GM21529 (cell line): ENCODE results near the gene METTL15.
A peak's percentile ranks its signal among the peaks of the same experiment; 100 is the strongest.
"Not testable (repeated sequence)": the region's sequence is repeated elsewhere in the genome, so short reads cannot be mapped to it uniquely, and the experiment has no call there.

Source experiments
- ATAC-seq: cut with Tn5 transposase; IDR thresholded peaks from one replicate; pipeline ENCODE4 v1.9.1; 2021; ENCODE audit not compliant: unreplicated experiment

The METTL15 gene

DNA sequence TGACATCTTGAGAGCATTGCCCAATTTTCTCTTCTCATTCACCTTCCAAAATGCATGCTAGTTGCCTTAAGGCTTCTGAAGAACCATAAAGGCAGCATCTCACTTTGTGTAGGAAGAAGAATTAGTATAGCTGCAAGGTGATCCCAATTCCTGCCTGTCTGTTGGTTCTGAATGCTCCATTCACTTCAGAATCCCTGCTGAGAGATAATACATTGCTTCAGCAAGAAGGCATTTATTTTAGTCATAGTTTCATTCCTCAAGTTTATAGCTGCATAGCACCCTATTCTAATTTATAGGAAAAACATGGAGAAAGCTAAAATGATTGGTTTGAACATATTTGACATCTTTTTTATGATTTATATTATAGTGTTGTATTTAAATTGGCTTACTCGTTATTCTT lies 181.3 kb downstream of the METTL15 start:
- ATAC-seq = no peak

- ATAC-seq = not testable (repeated sequence)
Measured at GRCh38 chr11:28290995-28291394, 182.8 kb downstream of the METTL15 start.

- ATAC-seq = peak; percentile 99
Measured at GRCh38 chr11:28296426-28296825, 188.2 kb downstream of the METTL15 start.

- no peak for ATAC-seq
Measured at GRCh38 chr11:28298209-28298608, 190.0 kb downstream of the METTL15 start.

- no peak for ATAC-seq
Measured at GRCh38 chr11:28303477-28304191, 195.4 kb downstream of the METTL15 start.

- no peak for ATAC-seq
Measured at GRCh38 chr11:28315440-28315839, 207.3 kb downstream of the METTL15 start.

GRCh38 chr11:28318871-28319270 lies 210.7 kb downstream of the METTL15 start:
- ATAC-seq = no peak

GRCh38 chr11:28323621-28324020 lies 215.4 kb downstream of the METTL15 start:
- ATAC-seq = no peak

- not testable (repeated sequence) for ATAC-seq
Measured at GRCh38 chr11:28332393-28332792, 224.2 kb downstream of the METTL15 start.

- ATAC-seq = no peak
Measured at GRCh38 chr11:28337701-28338100, 229.5 kb downstream of the METTL15 start.

- no peak for ATAC-seq
Measured at GRCh38 chr11:28338371-28338770, 230.2 kb downstream of the METTL15 start.

GRCh38 chr11:28339488-28339887 lies 231.3 kb downstream of the METTL15 start:
- ATAC-seq = no peak

DNA sequence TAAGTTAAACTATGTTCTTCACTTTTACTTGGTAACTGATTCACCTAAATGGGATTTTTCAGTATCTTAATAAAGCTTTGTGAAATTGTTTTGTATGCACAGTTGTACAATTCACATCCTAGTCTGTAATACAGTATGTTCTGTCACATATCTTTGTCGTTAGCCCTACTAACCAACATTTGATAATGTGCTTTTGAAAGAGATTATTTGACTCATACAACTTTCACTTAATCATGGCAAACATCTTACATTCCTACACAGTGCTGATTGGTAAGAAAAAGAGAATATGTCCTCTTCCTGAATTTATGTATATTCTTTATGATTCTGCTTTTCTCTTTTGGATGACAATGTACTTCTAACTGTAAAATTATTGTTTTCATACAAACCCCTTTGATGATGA lies 234.5 kb downstream of the METTL15 start:
- no peak for ATAC-seq

DNA sequence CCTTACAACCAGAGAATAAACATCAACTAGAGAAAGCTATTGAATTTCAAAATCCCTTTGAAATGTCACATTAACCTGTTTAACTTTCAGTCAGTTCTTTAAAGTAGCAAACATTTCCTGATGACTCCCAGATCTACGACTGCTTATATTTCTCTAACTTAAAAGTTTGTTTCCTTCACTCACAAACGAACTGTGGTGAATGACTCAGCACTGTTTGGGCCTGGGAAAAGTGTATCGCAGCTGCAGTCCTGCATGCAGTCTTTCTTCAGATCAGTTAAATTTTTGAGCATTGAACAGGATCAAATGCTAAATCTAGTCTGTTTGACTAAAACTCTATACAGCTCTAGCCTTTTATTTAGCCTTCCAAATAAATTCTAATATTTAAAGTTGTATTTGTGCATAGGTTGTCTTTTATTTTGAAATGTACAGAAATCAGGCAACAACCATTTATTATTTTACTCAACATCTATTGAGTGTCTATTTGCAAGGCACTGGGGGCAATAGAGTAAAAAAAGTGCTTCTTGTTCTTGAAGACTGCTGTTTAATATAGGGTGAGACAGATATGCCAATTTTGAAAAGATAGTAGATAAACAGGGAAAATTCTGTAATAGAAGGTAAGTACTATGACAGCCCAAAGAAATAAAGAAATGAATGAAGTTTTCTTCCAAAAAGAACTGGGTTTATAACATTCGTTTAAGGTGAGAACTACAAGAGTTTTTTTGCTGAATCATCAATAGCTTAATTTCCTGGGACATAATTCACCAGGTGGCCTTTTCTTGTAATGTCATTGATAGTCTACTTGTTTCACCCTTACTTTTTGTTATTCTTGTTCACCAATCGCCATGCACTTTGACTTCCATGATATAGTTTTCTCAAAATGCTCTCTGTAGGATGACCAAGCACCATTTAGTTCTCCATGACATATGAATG lies 235.4 kb downstream of the METTL15 start:
- ATAC-seq = no peak

GRCh38 chr11:28346209-28346608 lies 238.0 kb downstream of the METTL15 start:
- ATAC-seq = no peak

- no peak for ATAC-seq
Measured at GRCh38 chr11:28346721-28347120, 238.5 kb downstream of the METTL15 start.

DNA sequence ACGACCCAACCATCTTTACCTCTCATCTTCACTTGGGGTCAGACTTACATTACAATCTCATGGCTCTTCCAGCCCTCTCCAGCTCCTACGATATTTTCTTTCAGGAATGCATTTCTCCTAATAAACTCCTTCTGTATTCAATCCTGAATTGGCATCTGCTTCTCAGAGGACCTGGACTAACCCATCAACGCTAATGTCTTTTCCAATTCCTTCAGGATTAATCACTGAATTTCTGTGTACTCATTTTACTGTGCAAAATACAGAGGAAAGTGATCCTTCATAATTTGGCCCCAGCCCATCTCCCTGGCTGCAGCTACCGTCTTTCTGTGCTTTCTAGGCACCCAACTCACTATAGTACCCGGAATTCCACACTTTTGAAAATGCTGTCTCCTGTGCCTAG lies 239.2 kb downstream of the METTL15 start:
- ATAC-seq = no peak

DNA sequence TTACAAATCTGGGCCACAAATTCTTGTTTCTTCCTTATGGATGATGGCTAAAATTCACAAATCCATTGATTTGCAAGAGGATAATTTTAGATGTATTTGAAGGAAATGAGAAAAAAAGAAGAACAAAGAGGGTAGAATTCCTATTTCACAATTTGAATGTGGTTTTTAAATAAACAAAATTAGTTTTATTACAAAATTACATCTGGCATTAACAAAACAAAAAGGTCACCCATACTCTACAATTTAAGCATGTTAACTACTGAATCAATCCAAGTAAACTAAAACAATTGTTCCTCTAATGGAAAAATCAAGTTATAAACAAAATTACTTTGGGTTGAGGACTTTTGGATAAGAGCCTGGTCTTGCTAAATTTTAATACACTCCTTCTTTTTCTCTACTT lies 242.0 kb downstream of the METTL15 start:
- ATAC-seq = no peak

- no peak for ATAC-seq
Measured at GRCh38 chr11:28353991-28354390, 245.8 kb downstream of the METTL15 start.

GRCh38 chr11:28366549-28367346 lies 258.6 kb downstream of the METTL15 start:
- no peak for ATAC-seq

DNA sequence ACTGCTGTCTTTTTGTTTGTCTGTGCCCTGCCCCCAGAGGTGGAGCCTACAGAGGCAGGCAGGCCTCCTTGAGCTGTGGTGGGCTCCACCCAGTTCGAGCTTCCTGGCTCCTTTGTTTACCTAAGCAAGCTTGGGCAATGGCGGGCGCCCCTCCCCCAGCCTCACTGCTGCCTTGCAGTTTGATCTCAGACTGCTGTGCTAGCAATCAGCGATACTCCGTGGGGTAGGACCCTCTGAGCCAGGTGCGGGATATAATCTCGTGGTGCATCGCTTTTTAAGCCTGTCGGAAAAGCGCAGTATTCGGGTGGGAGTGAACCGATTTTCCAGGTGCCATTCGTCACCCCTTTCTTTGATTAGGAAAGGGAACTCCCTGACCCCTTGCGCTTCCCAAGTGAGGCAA lies 269.9 kb downstream of the METTL15 start:
- ATAC-seq = not testable (repeated sequence)
